CD4-positive, alpha-beta memory T cell (primary cell): Measurements from ENCODE around the gene KLHL33. TPM values are rescaled to one million over a fixed set of nuclear protein-coding genes. Genes with fewer than 3 reads are reported as not detected.

Experiments
- polyA plus RNA-seq, 2 donors: library from polyadenylated mRNA; unstranded; fragments of 300-500 nt; fragmentation: Illumina TruSeq; gene quantifications; one replicate each; pipeline ENCODE4 v1.2.3, GENCODE V29; 2021
- total RNA-seq, 2 experiments: library from RNA; stranded (reverse); gene quantifications; one replicate each; pipeline ENCODE4 v1.2.3, GENCODE V29; 2021

Gene KLHL33
- total and polyA plus RNA-seq, 4 experiments from 2014 or later = 0.14 to 0.15 TPM; not detected in 2

Other genes with a start within 250 kb of the KLHL33 start
- not detected for gene OR11G2, start 245.3 kb downstream of the KLHL33 start, total RNA-seq
- gene OR11G2, start 245.3 kb downstream of the KLHL33 start, polyA plus RNA-seq = not detected
- not detected for gene OR11H6, start 212.5 kb downstream of the KLHL33 start, total RNA-seq
- not detected for gene OR11H6, start 212.5 kb downstream of the KLHL33 start, polyA plus RNA-seq
- not detected for gene OR11H7, start 207.2 kb downstream of the KLHL33 start, total RNA-seq
- gene OR11H7, start 207.2 kb downstream of the KLHL33 start, polyA plus RNA-seq = not detected
- gene OR11H4, start 196.9 kb downstream of the KLHL33 start, total RNA-seq = not detected
- gene OR11H4, start 196.9 kb downstream of the KLHL33 start, polyA plus RNA-seq = not detected
- 10 to 100 TPM; 26.0 to 26.1 TPM for gene TTC5, start 130.2 kb downstream of the KLHL33 start, total RNA-seq
- gene TTC5, start 130.2 kb downstream of the KLHL33 start, polyA plus RNA-seq = 10 to 100 TPM; 23.8 to 26.1 TPM
- gene CCNB1IP1, start 102.9 kb downstream of the KLHL33 start, total RNA-seq = 10 to 100 TPM; 21.2 to 24.3 TPM
- 10 to 100 TPM; 10.6 to 11.5 TPM for gene CCNB1IP1, start 102.9 kb downstream of the KLHL33 start, polyA plus RNA-seq
- 10 to 100 TPM; 20.3 to 25.0 TPM for gene PARP2, start 92.5 kb downstream of the KLHL33 start, total RNA-seq
- gene PARP2, start 92.5 kb downstream of the KLHL33 start, polyA plus RNA-seq = 10 to 100 TPM; 13.1 to 13.6 TPM
- gene TEP1, start 22.7 kb downstream of the KLHL33 start, total RNA-seq = 10 to 100 TPM; 66.7 to 67.3 TPM
- gene TEP1, start 22.7 kb downstream of the KLHL33 start, polyA plus RNA-seq = 1 to 10 TPM in 1 of 2 donors, not detected in 1; 6.8 TPM
- gene OSGEP, start 18.6 kb upstream of the KLHL33 start, total RNA-seq = 10 to 100 TPM; 72.3 to 75.9 TPM
- gene OSGEP, start 18.6 kb upstream of the KLHL33 start, polyA plus RNA-seq = 10 to 100 TPM; 39.3 to 41.8 TPM
- 100 to 1,000 TPM; 102 to 105 TPM for gene APEX1, start 19.1 kb upstream of the KLHL33 start, total RNA-seq
- 100 to 1,000 TPM; 138 to 144 TPM for gene APEX1, start 19.1 kb upstream of the KLHL33 start, polyA plus RNA-seq
- 10 to 100 TPM; 77.8 to 78.1 TPM for gene PIP4P1, start 25.3 kb upstream of the KLHL33 start, total RNA-seq
- 10 to 100 TPM; 32.4 to 44.3 TPM for gene PIP4P1, start 25.3 kb upstream of the KLHL33 start, polyA plus RNA-seq
- 100 to 1,000 TPM; 106 to 108 TPM for gene PNP, start 33.2 kb upstream of the KLHL33 start, total RNA-seq
- gene PNP, start 33.2 kb upstream of the KLHL33 start, polyA plus RNA-seq = 100 to 1,000 TPM in 1 of 2 donors, 10 to 100 TPM in 1; 53.8 to 101 TPM
- 1 to 10 TPM; 1.2 to 1.4 TPM for gene RNASE10, start 69.4 kb upstream of the KLHL33 start, total RNA-seq
- gene RNASE10, start 69.4 kb upstream of the KLHL33 start, polyA plus RNA-seq = not detected
- gene RNASE9, start 124.9 kb upstream of the KLHL33 start, total RNA-seq = not detected
- not detected for gene RNASE9, start 124.9 kb upstream of the KLHL33 start, polyA plus RNA-seq
- gene RNASE11, start 151.8 kb upstream of the KLHL33 start, total RNA-seq = not detected
- gene RNASE11, start 151.8 kb upstream of the KLHL33 start, polyA plus RNA-seq = not detected
- gene RNASE12, start 155.2 kb upstream of the KLHL33 start, total RNA-seq = not detected
- not detected for gene RNASE12, start 155.2 kb upstream of the KLHL33 start, polyA plus RNA-seq
- not detected for gene OR6S1, start 205.5 kb upstream of the KLHL33 start, total RNA-seq
- not detected for gene OR6S1, start 205.5 kb upstream of the KLHL33 start, polyA plus RNA-seq
- gene RNASE4, start 248.4 kb upstream of the KLHL33 start, total RNA-seq = 1 to 10 TPM; 2.1 to 2.6 TPM
- gene RNASE4, start 248.4 kb upstream of the KLHL33 start, polyA plus RNA-seq = 1 to 10 TPM; 1.6 to 2.5 TPM